ENCODE data around the gene ARRB2. TPM values are rescaled to one million over a fixed set of nuclear protein-coding genes. Genes with fewer than 3 reads are reported as not detected.

ARRB2 gene
- total and polyA plus RNA-seq, 2 of the 8 experiments (the other 6 are each of a cell fraction or from before 2014, with no cell fraction given): 72.4 to 101 TPM

GRCh38 chr17:4743216-4743615, 32.8 kb downstream of the ARRB2 start (continued):
- no peak for TF ChIP-seq BRCA1 (IDR thresholded peaks at IDR 0.05; ENCODE audit: low read depth, low read length)

Data from H1 (cell line).